CD4-positive, alpha-beta T cell (primary cell): ENCODE data around the gene TLCD1. TPM values are rescaled to one million over a fixed set of nuclear protein-coding genes. Genes with fewer than 3 reads are reported as not detected.
A peak's percentile ranks its signal among the peaks of the same experiment; 100 is the strongest.

Source experiments
- ATAC-seq: fragments of 200-7000 bp; cut with Tn5 transposase; one replicate; pipeline ENCODE4 v1.10.0; 2022; ENCODE audit warnings: mild to moderate bottlenecking; ENCODE audit not compliant: poor library complexity
- CTCF ChIA-PET: fragments of 350-600 bp; sonication (Branson Sonifier 250); formaldehyde crosslinking; loops from one replicate; lab custom pipeline; 2021; ENCODE audit warnings: antibody characterized with exemption, inconsistent platforms; lab: Charles Lee
- POLR2A ChIA-PET: fragments of 350-600 bp; sonication (Branson Sonifier 250); formaldehyde crosslinking; loops from one replicate; lab custom pipeline; 2021; ENCODE audit warnings: antibody characterized with exemption, inconsistent platforms; lab: Charles Lee
- DNase-seq, 14 experiments: peaks; one replicate each; pipeline ENCODE4 v3.0.0-alpha.2; 2013 to 2020; ENCODE audit warnings: mixed read lengths in 2 of 14
- H3K27ac ChIP-seq, 2 donors: one replicate each; pipeline versions ENCODE4 v1.5.1 to v1.7.0; 2013; ENCODE audit warnings: low read length in 2 of 2, low read depth in 1 of 2, mild to moderate bottlenecking in 1 of 2
- H3K27me3 ChIP-seq, 2 experiments: 1 replicate in 1 of 2; 2 replicates in 1 of 2; pipeline versions ENCODE4 v1.6.1 to v1.7.0; 2013; ENCODE audit warnings: low read length in 2 of 2, control low read depth in 1 of 2, mild to moderate bottlenecking in 1 of 2, moderate library complexity in 1 of 2; ENCODE audit not compliant: insufficient read depth in 2 of 2, control insufficient read depth in 1 of 2
- H3K36me3 ChIP-seq: one replicate; pipeline ENCODE4 v1.6.1; 2013; ENCODE audit warnings: low read length, control low read depth; ENCODE audit not compliant: insufficient read depth
- H3K4me1 ChIP-seq: one replicate; pipeline ENCODE4 v1.6.1; 2013; ENCODE audit warnings: low read length, control low read depth; ENCODE audit not compliant: insufficient read depth
- H3K4me3 ChIP-seq: one replicate; pipeline ENCODE4 v1.5.1; 2013; ENCODE audit warnings: mild to moderate bottlenecking, low read length, moderate library complexity
- H3K9me3 ChIP-seq, 2 experiments: 1 replicate in 1 of 2; 2 replicates in 1 of 2; pipeline versions ENCODE4 v1.6.1 to v1.7.0; 2013; ENCODE audit warnings: low read length in 2 of 2, mild to moderate bottlenecking in 2 of 2, control low read depth in 1 of 2, moderate library complexity in 1 of 2; ENCODE audit not compliant: control insufficient read depth in 1 of 2, insufficient read depth in 1 of 2
- H3K27ac Mint-ChIP-seq: one replicate; pipeline ENCODE4 v1.8.0; 2020; ENCODE audit warnings: mixed read lengths
- H3K27me3 Mint-ChIP-seq: one replicate; pipeline ENCODE4 v1.8.0; 2021; ENCODE audit warnings: mixed read lengths
- H3K36me3 Mint-ChIP-seq: one replicate; pipeline ENCODE4 v1.8.0; 2021; ENCODE audit warnings: low read depth, mixed read lengths
- H3K4me1 Mint-ChIP-seq: one replicate; pipeline ENCODE4 v1.8.0; 2021; ENCODE audit warnings: low read depth, mixed read lengths
- H3K4me3 Mint-ChIP-seq: one replicate; pipeline ENCODE4 v1.8.0; 2020; ENCODE audit warnings: mild to moderate bottlenecking, mixed read lengths
- H3K9me3 Mint-ChIP-seq: one replicate; pipeline ENCODE4 v1.8.0; 2020; ENCODE audit warnings: mixed read lengths
- intact Hi-C, 2 experiments: fragments of 100-400 bp; cut with DNase I in 1 of 2; cut with micrococcal nuclease in 1 of 2; formaldehyde crosslinking; loops; one replicate each; pipeline versions ENCODE4 v1.15.1 to v1.9.0; 2023 to 2025; cut with DNase I, micrococcal nuclease
- total RNA-seq, 174 experiments: library from RNA in 2 of 174; stranded (reverse) in 2 of 174; gene quantifications; one replicate each; pipeline ENCODE4 v1.2.3 and lab custom pipeline; 2021 to 2026
- TF ChIP-seq, protein P1 (sequence below): fragments of 200-600 bp; IDR thresholded peaks from one replicate; pipeline ENCODE4 v1.8.0; 2022; ENCODE audit warnings: antibody characterized with exemption, mild to moderate bottlenecking

The TLCD1 gene
- total RNA-seq, 2 experiments from 2014 or later, result 0.39 to 0.60 TPM

GRCh38 chr17:28682655-28683054 lies 43.4 kb downstream of the TLCD1 start:
- peaks cover 94% of the 10 kb centered on the region for H3K36me3 ChIP-seq
- H3K4me3 ChIP-seq, result no peak overlapping the region
- H3K27ac Mint-ChIP-seq, result no peak overlapping the region
- H3K27me3 ChIP-seq, result no peaks in the 10 kb centered on the region
- DNase-seq (no peak), ATAC-seq (no peak)
- no peaks in the 10 kb centered on the region for H3K27me3 Mint-ChIP-seq
- TF ChIP-seq, protein P1, sequence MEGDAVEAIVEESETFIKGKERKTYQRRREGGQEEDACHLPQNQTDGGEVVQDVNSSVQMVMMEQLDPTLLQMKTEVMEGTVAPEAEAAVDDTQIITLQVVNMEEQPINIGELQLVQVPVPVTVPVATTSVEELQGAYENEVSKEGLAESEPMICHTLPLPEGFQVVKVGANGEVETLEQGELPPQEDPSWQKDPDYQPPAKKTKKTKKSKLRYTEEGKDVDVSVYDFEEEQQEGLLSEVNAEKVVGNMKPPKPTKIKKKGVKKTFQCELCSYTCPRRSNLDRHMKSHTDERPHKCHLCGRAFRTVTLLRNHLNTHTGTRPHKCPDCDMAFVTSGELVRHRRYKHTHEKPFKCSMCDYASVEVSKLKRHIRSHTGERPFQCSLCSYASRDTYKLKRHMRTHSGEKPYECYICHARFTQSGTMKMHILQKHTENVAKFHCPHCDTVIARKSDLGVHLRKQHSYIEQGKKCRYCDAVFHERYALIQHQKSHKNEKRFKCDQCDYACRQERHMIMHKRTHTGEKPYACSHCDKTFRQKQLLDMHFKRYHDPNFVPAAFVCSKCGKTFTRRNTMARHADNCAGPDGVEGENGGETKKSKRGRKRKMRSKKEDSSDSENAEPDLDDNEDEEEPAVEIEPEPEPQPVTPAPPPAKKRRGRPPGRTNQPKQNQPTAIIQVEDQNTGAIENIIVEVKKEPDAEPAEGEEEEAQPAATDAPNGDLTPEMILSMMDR, result no peak
- H3K9me3 Mint-ChIP-seq, result no peaks in the 10 kb centered on the region
- peaks cover 91% of the 10 kb centered on the region for H3K36me3 Mint-ChIP-seq
- H3K27ac ChIP-seq, result no peak overlapping the region
- H3K4me3 Mint-ChIP-seq, result no peak overlapping the region
- no peaks in the 10 kb centered on the region for H3K4me1 Mint-ChIP-seq
- H3K4me1 ChIP-seq, result no peaks in the 10 kb centered on the region
- ChIA-PET CTCF (no interaction called here), POLR2A (no interaction called here)
- H3K9me3 ChIP-seq, result no peaks in the 10 kb centered on the region
- intact Hi-C loops, result no loop called here

GRCh38 chr17:28675980-28676379 lies 50.1 kb downstream of the TLCD1 start:
- Histone ChIP-seq H3K27ac (no peak overlapping the region), H3K4me3 (no peak overlapping the region), H3K27me3 (no peaks in the 10 kb centered on the region), H3K9me3 (no peaks in the 10 kb centered on the region), H3K4me1 (no peaks in the 10 kb centered on the region), H3K36me3 (peaks cover 93% of the 10 kb centered on the region)
- TF ChIP-seq, protein P1, result no peak
- intact Hi-C loops, result no loop called here
- ChIA-PET POLR2A (interaction anchor here (0.8 to 1.7 kb wide), 2 partner anchors 14 to 29 kb away, joined by 3 to 6 read pairs; partner anchors contain the start of genes SDF2 and SUPT6H), CTCF (interaction anchor here (1.2 kb wide), 1 partner anchor 29 kb away, joined by 5 read pairs; no protein-coding TSS in a partner anchor)
- Mint-ChIP-seq H3K4me3 (no peak overlapping the region), H3K9me3 (no peaks in the 10 kb centered on the region), H3K4me1 (no peaks in the 10 kb centered on the region), H3K27me3 (no peaks in the 10 kb centered on the region), H3K27ac (no peak overlapping the region), H3K36me3 (peaks cover 92% of the 10 kb centered on the region)
- peak in 2 of 14 experiments; percentile 35 to 43 for DNase-seq
- ATAC-seq, result peak; percentile 57

DNA sequence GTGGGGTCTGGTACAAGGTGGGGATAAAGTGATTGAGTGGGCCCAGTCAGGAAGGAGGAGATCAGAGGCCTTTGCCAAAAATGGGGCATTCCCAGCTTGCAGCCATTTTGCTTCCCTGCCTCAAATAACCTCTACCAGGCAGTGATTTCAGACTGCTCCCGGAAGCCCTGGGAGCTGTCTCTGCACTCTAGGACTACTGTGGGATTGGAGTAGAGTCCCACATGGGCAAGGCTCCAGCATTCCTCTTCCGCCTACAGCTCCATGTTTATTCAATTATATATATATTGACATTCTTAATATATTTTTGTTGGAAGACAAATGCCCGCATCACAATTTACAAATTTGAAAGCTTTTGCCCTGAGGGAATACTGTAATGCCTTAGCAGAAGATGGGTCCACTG lies 50.5 kb downstream of the TLCD1 start:
- Mint-ChIP-seq H3K27me3 (no peaks in the 10 kb centered on the region), H3K4me1 (no peaks in the 10 kb centered on the region), H3K4me3 (no peak overlapping the region), H3K27ac (no peak overlapping the region), H3K9me3 (no peaks in the 10 kb centered on the region), H3K36me3 (peaks cover 93% of the 10 kb centered on the region)
- Histone ChIP-seq H3K36me3 (peaks cover 92% of the 10 kb centered on the region), H3K27me3 (no peaks in the 10 kb centered on the region), H3K4me1 (no peaks in the 10 kb centered on the region), H3K9me3 (no peaks in the 10 kb centered on the region), H3K27ac (no peak overlapping the region), H3K4me3 (no peak overlapping the region)
- no peak for DNase-seq
- intact Hi-C loops, result no loop called here
- ATAC-seq, result no peak
- CTCF ChIA-PET, result interaction anchor here (1.2 kb wide), 1 partner anchor 29 kb away, joined by 5 read pairs; no protein-coding TSS in a partner anchor
- TF ChIP-seq, protein P1, result no peak
- POLR2A ChIA-PET, result interaction anchor here (0.8 to 1.7 kb wide), 2 partner anchors 14 to 29 kb away, joined by 3 to 6 read pairs; partner anchors contain the start of genes SDF2 and SUPT6H

Other genes with a start within 250 kb of the TLCD1 start
- not detected for gene FOXN1, start 219.9 kb downstream of the TLCD1 start, total RNA-seq
- 10 to 100 TPM; 77.1 to 83.9 TPM for gene UNC119, start 173.6 kb downstream of the TLCD1 start, total RNA-seq
- 10 to 100 TPM; 73.8 to 76.4 TPM for gene PIGS, start 154.7 kb downstream of the TLCD1 start, total RNA-seq
- gene ALDOC, start 149.3 kb downstream of the TLCD1 start, total RNA-seq, result 10 to 100 TPM; 21.8 to 22.7 TPM
- gene SPAG5, start 127.2 kb downstream of the TLCD1 start, total RNA-seq, result 10 to 100 TPM; 15.4 to 17.0 TPM
- 10 to 100 TPM; 13.7 to 14.8 TPM for gene RSKR, start 112.0 kb downstream of the TLCD1 start, total RNA-seq
- 100 to 1,000 TPM; 120 to 124 TPM for gene BLTP2, start 81.1 kb downstream of the TLCD1 start, total RNA-seq
- 10 to 100 TPM; 30.3 to 32.0 TPM for gene SDF2, start 64.3 kb downstream of the TLCD1 start, total RNA-seq
- 100 to 1,000 TPM; 149 to 151 TPM for gene SUPT6H, start 64.0 kb downstream of the TLCD1 start, total RNA-seq
- gene PROCA1, start 14.3 kb downstream of the TLCD1 start, total RNA-seq, result 1 to 10 TPM; 3.5 to 4.1 TPM
- 10 to 100 TPM; 20.7 to 21.3 TPM for gene RAB34, start 8.4 kb downstream of the TLCD1 start, total RNA-seq
- 1,000 to 10,000 TPM; 3,393 to 3,457 TPM for gene RPL23A, start 6.2 kb downstream of the TLCD1 start, total RNA-seq
- gene NEK8, start 2.6 kb upstream of the TLCD1 start, total RNA-seq, result 1 to 10 TPM; 4.7 to 5.2 TPM
- gene TRAF4, start 17.8 kb upstream of the TLCD1 start, total RNA-seq, result 100 to 1,000 TPM; 411 to 416 TPM
- gene FAM222B, start 116.6 kb upstream of the TLCD1 start, total RNA-seq, result 10 to 100 TPM; 17.3 to 17.5 TPM
- gene ERAL1, start 128.8 kb upstream of the TLCD1 start, total RNA-seq, result 10 to 100 TPM; 15.6 to 16.8 TPM
- 10 to 100 TPM; 79.7 to 85.1 TPM for gene FLOT2, start 171.5 kb upstream of the TLCD1 start, total RNA-seq
- gene DHRS13, start 176.8 kb upstream of the TLCD1 start, total RNA-seq, result 10 to 100 TPM; 33.5 to 34.3 TPM
- gene PHF12, start 225.3 kb upstream of the TLCD1 start, total RNA-seq, result 100 to 1,000 TPM; 232 to 247 TPM